GM10248 (cell line): ENCODE data around the gene ST7.

ENCODE experiments used
- CTCF ChIA-PET: fragments of 300-600 bp; sonication (Branson Sonifier 250); formaldehyde crosslinking; extraction: SDS; loops from one replicate; lab custom pipeline; 2021; ENCODE audit warnings: antibody characterized with exemption; lab: Yijun Ruan, JAX
- POLR2A ChIA-PET: fragments of 350-650 bp; sonication (Branson Sonifier 250); formaldehyde crosslinking; extraction: SDS; loops from one replicate; lab custom pipeline; 2020; ENCODE audit warnings: antibody characterized with exemption; lab: Yijun Ruan, JAX
- DNase-seq: peaks from one replicate; pipeline ENCODE4 v3.0.0; 2012; ENCODE audit errors: extremely low spot score
- CTCF ChIP-seq: IDR thresholded peaks from 2 replicates; pipeline ENCODE4 v1.5.1; 2012; ENCODE audit warnings: mild to moderate bottlenecking, low read depth; ENCODE audit errors: extremely low read depth, missing control alignments, control extremely low read depth

The ST7 gene

GRCh38 chr7:117130262-117130661, 177.0 kb downstream of the ST7 start:
- POLR2A ChIA-PET, result no interaction called here

GRCh38 chr7:117132321-117133120, 179.2 kb downstream of the ST7 start:
- ChIA-PET POLR2A (no interaction called here), CTCF (interaction anchor here (1.4 to 3.1 kb wide), 4 partner anchors 8 to 200 kb away, joined by 3 to 17 read pairs (median 5); no protein-coding TSS in a partner anchor)
- no peak for DNase-seq
- no peak for TF ChIP-seq CTCF

More at GRCh38 chr7:117130262-117130661, 177.0 kb downstream of the ST7 start:
- no peak for TF ChIP-seq CTCF
- DNase-seq, result no peak
- CTCF ChIA-PET, result interaction anchor here (0.9 to 3.1 kb wide), 8 partner anchors 10 to 218 kb away, joined by 3 to 17 read pairs (median 8); no protein-coding TSS in a partner anchor

- CTCF ChIA-PET, result interaction anchor here (1.4 to 2.5 kb wide), 4 partner anchors 12 to 200 kb away, joined by 3 to 7 read pairs (median 4); no protein-coding TSS in a partner anchor
Observed at GRCh38 chr7:117133125-117133524, 179.8 kb downstream of the ST7 start.

DNA sequence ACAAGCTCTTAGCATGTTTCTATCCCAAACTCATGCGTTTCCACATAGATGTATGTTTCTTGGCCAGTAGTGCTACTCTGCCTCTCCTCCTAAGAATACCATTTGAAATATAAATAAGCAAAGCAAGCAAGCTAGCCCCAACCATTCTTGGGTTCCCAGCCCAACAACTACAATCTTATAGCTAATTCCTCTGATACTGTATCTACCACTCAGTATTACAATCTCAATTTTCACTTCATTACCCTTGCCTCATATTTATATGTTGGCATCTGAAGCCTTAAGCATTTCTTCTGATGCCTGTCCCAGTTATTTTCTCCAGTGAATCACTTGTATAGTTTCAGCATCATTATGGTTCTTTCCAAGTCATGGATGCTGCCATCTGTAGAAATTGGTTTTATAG, 181.1 kb downstream of the ST7 start:
- POLR2A ChIA-PET, result interaction anchor here (0.7 kb wide), 1 partner anchor 75 kb away, joined by 3 read pairs; no protein-coding TSS in a partner anchor
- TF ChIP-seq CTCF, result no peak
- CTCF ChIA-PET, result interaction anchor here (0.9 to 3.3 kb wide), 18 partner anchors 9 to 251 kb away, joined by 3 to 25 read pairs (median 5); no protein-coding TSS in a partner anchor
- no peak for DNase-seq

More at GRCh38 chr7:117133125-117133524, 179.8 kb downstream of the ST7 start:
- TF ChIP-seq CTCF, result no peak
- DNase-seq, result no peak
- POLR2A ChIA-PET, result no interaction called here

- no peak for TF ChIP-seq CTCF
- DNase-seq, result no peak
- POLR2A ChIA-PET, result interaction anchor here (0.7 kb wide), 1 partner anchor 76 kb away, joined by 3 read pairs; no protein-coding TSS in a partner anchor
- CTCF ChIA-PET, result interaction anchor here (0.7 to 3.3 kb wide), 20 partner anchors 8 to 250 kb away, joined by 3 to 25 read pairs (median 4); no protein-coding TSS in a partner anchor
Observed at GRCh38 chr7:117134889-117135552, 181.7 kb downstream of the ST7 start.

DNA sequence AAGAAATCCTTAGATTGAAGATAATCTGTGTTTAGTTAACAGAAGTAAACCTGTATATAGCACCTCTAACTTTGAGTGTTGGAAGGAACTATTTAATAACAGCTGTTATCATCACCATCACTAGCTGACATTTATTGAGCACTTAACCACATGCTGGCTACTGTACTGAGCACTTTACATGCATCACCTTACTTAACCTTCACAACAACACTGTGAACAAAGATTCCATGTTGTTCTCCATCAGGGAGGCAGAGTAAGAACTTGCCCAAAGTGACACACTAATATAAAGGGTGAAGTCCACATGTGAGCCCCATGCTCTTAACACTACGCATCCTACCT, 182.2 kb downstream of the ST7 start:
- ChIA-PET CTCF (interaction anchor here (0.7 to 3.3 kb wide), 12 partner anchors 8 to 249 kb away, joined by 3 to 25 read pairs (median 5); no protein-coding TSS in a partner anchor), POLR2A (no interaction called here)
- no peak for DNase-seq
- TF ChIP-seq CTCF, result no peak
